Measurements from ENCODE around the gene PGBD5.

PGBD5 gene

DNA sequence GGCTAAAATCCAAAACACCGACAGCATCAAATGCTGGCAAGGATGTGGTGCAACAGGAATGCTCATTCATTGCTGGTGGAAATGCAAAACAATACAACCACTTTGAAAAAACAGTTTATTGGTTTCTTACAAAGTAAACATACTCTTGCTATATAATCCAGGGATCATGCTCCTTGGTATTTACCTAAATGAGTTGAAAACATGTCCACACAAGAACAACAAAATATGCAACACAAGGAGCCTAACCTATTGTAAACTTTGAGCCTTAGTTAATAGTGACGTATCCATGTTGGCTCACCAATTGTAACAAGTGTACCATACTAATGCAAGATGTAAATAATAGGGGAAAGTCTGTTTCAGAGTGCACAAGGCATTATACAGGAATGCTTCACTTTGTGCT is 37.2 kb upstream of the PGBD5 start:
- ChIA-PET CTCF (no interaction called here), POLR2A (no interaction called here)
- TF ChIP-seq, protein P1, sequence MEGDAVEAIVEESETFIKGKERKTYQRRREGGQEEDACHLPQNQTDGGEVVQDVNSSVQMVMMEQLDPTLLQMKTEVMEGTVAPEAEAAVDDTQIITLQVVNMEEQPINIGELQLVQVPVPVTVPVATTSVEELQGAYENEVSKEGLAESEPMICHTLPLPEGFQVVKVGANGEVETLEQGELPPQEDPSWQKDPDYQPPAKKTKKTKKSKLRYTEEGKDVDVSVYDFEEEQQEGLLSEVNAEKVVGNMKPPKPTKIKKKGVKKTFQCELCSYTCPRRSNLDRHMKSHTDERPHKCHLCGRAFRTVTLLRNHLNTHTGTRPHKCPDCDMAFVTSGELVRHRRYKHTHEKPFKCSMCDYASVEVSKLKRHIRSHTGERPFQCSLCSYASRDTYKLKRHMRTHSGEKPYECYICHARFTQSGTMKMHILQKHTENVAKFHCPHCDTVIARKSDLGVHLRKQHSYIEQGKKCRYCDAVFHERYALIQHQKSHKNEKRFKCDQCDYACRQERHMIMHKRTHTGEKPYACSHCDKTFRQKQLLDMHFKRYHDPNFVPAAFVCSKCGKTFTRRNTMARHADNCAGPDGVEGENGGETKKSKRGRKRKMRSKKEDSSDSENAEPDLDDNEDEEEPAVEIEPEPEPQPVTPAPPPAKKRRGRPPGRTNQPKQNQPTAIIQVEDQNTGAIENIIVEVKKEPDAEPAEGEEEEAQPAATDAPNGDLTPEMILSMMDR (IDR thresholded peaks at IDR 0.05; ENCODE audit: insufficient read depth, low read length, missing control alignments), result no peak
- H3K4me3 ChIP-seq (ENCODE audit: low read depth, low read length), result no peak overlapping the region
- DNase-seq (ENCODE audit: low read depth, low spot score), result no peak

GRCh38 chr1:230459465-230459864 is 33.3 kb upstream of the PGBD5 start:
- no peak overlapping the region for H3K4me3 ChIP-seq (ENCODE audit: low read depth, low read length)
- no peak for DNase-seq (ENCODE audit: low read depth, low spot score)
- ChIA-PET CTCF (no interaction called here), POLR2A (no interaction called here)
- TF ChIP-seq, protein P1 (IDR thresholded peaks at IDR 0.05; ENCODE audit: insufficient read depth, low read length, missing control alignments), result no peak

- H3K4me3 ChIP-seq (ENCODE audit: low read depth, low read length), result no peak overlapping the region
- POLR2A ChIA-PET, result no interaction called here
- CTCF ChIA-PET, result no interaction called here
- DNase-seq (ENCODE audit: low read depth, low spot score), result no peak
- TF ChIP-seq, protein P1 (IDR thresholded peaks at IDR 0.05; ENCODE audit: insufficient read depth, low read length, missing control alignments), result no peak
These were observed 32.4 kb upstream of the PGBD5 start for GRCh38 chr1:230458509-230458908.

GRCh38 chr1:230456478-230456877 is 30.3 kb upstream of the PGBD5 start:
- DNase-seq (ENCODE audit: low read depth, low spot score), result no peak
- TF ChIP-seq, protein P1 (IDR thresholded peaks at IDR 0.05; ENCODE audit: insufficient read depth, low read length, missing control alignments), result no peak
- ChIA-PET POLR2A (no interaction called here), CTCF (no interaction called here)
- no peak overlapping the region for H3K4me3 ChIP-seq (ENCODE audit: low read depth, low read length)

DNA sequence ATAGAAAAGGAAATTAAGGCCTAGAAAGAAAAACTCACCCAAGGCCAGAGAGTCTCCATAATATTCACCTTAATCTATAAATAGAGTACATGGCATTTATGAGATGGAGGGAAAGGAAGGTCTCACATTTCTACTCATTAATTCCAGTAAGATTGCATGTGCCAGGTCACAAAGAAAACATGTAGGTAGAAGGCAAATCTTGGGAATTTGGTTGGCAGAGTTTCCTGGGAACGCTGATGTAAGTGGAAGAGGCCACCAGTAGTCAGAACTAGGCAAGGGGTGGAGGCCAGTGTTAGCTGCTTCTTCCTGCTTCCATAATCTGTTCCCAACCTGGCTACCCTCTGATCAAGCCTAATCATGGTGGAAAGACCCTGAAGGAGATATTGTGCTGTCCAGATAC is 29.2 kb upstream of the PGBD5 start:
- DNase-seq (ENCODE audit: low read depth, low spot score), result no peak
- CTCF ChIA-PET, result no interaction called here
- TF ChIP-seq, protein P1 (IDR thresholded peaks at IDR 0.05; ENCODE audit: insufficient read depth, low read length, missing control alignments), result no peak
- no peak overlapping the region for H3K4me3 ChIP-seq (ENCODE audit: low read depth, low read length)
- POLR2A ChIA-PET, result no interaction called here

DNA sequence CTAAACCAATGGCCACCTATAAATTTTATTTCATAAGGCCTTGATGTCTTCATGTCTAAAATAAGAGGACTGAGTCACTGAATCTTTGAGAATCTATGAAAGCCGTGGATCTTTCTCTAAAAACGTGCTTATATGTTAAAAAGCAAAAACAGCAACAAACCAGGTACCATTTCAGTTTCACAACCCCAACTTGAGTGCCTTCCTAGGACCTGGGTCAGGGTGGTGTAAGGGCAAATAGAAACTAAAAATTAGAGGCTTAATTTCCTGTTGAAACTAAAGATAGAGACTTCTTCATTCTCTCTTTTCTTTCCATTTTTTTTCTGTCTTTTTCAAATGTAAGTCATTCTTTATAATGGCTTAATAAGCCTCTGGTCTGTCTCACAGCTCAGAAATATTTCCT is 27.2 kb upstream of the PGBD5 start:
- CTCF ChIA-PET, result no interaction called here
- DNase-seq (ENCODE audit: low read depth, low spot score), result no peak

More for the DNA sequence above, 27.2 kb upstream of the PGBD5 start:
- no peak overlapping the region for H3K4me3 ChIP-seq (ENCODE audit: low read depth, low read length)
- TF ChIP-seq, protein P1 (IDR thresholded peaks at IDR 0.05; ENCODE audit: insufficient read depth, low read length, missing control alignments), result no peak
- POLR2A ChIA-PET, result no interaction called here
